H9 (cell line): ENCODE results near the gene METTL14. TPM values are rescaled to one million over a fixed set of nuclear protein-coding genes. Genes with fewer than 3 reads are reported as not detected.

Experiments used
- DNase-seq: peaks from one replicate; pipeline ENCODE4 v3.0.0-alpha.2; 2017
- H2AFZ ChIP-seq: one replicate; pipeline ENCODE4 v1.6.1; 2013; ENCODE audit warnings: mild to moderate bottlenecking, low read length, control low read depth, moderate library complexity
- H2AK5ac ChIP-seq: 2 replicates; pipeline ENCODE4 v1.6.1; 2013; ENCODE audit warnings: low read length, control low read depth, mixed read lengths; ENCODE audit not compliant: insufficient read length
- H2BK120ac ChIP-seq: one replicate; pipeline ENCODE4 v1.6.1; 2013; ENCODE audit warnings: low read depth, mild to moderate bottlenecking, low read length, control low read depth, inconsistent platforms; ENCODE audit not compliant: poor library complexity, severe bottlenecking
- H2BK12ac ChIP-seq: 2 replicates; pipeline ENCODE4 v1.6.1; 2013; ENCODE audit warnings: low read length, control low read depth, mixed read lengths, low read depth; ENCODE audit not compliant: insufficient read length
- H2BK15ac ChIP-seq: 2 replicates; pipeline ENCODE4 v1.6.1; 2013; ENCODE audit warnings: low read depth, low read length, control low read depth
- H2BK20ac ChIP-seq: one replicate; pipeline ENCODE4 v1.6.1; 2013; ENCODE audit warnings: low read depth, mild to moderate bottlenecking, low read length, control low read depth, inconsistent platforms; ENCODE audit not compliant: poor library complexity, severe bottlenecking
- H2BK5ac ChIP-seq: 2 replicates; pipeline ENCODE4 v1.6.1; 2013; ENCODE audit warnings: low read length, control low read depth, mixed read lengths; ENCODE audit not compliant: insufficient read length
- H3K14ac ChIP-seq: 2 replicates; pipeline ENCODE4 v1.6.1; 2013; ENCODE audit warnings: low read length, control low read depth; ENCODE audit not compliant: insufficient read depth
- H3K18ac ChIP-seq: 2 replicates; pipeline ENCODE4 v1.6.1; 2013; ENCODE audit warnings: low read depth, mild to moderate bottlenecking, mixed read lengths, low read length, control low read depth; ENCODE audit not compliant: insufficient read length
- H3K23ac ChIP-seq: 2 replicates; pipeline ENCODE4 v1.6.1; 2013; ENCODE audit warnings: low read length, control low read depth, mixed read lengths, low read depth; ENCODE audit not compliant: insufficient read length
- H3K23me2 ChIP-seq: 2 replicates; pipeline ENCODE4 v1.6.1; 2013; ENCODE audit warnings: low read depth, mild to moderate bottlenecking, mixed read lengths, low read length, control low read depth; ENCODE audit not compliant: insufficient read length, poor library complexity, severe bottlenecking
- H3K27ac ChIP-seq: 2 replicates; pipeline ENCODE4 v1.5.1; 2013; ENCODE audit warnings: low read length, control low read depth, mixed read lengths, low read depth; ENCODE audit not compliant: insufficient read length
- H3K27me3 ChIP-seq: 2 replicates; pipeline ENCODE4 v1.6.1; 2013; ENCODE audit warnings: low read length, control low read depth, inconsistent platforms; ENCODE audit not compliant: insufficient read depth
- H3K4ac ChIP-seq: 2 replicates; pipeline ENCODE4 v1.6.1; 2013; ENCODE audit warnings: low read depth, mild to moderate bottlenecking, control low read depth, inconsistent platforms, low read length, moderate library complexity
- H3K4me1 ChIP-seq: 2 replicates; pipeline ENCODE4 v1.6.1; 2013; ENCODE audit warnings: low read length, control low read depth, inconsistent platforms; ENCODE audit not compliant: insufficient read depth
- H3K4me2 ChIP-seq: 2 replicates; pipeline ENCODE4 v1.6.1; 2013; ENCODE audit warnings: low read length, control low read depth, mixed read lengths; ENCODE audit not compliant: insufficient read length, insufficient read depth
- H3K56ac ChIP-seq: 2 replicates; pipeline ENCODE4 v1.6.1; 2013; ENCODE audit warnings: low read depth, mild to moderate bottlenecking, mixed read lengths, low read length, control low read depth; ENCODE audit not compliant: insufficient read length
- H3K79me1 ChIP-seq: 2 replicates; pipeline ENCODE4 v1.6.1; 2013; ENCODE audit warnings: low read depth, mild to moderate bottlenecking, moderate library complexity, low read length, control low read depth, inconsistent platforms; ENCODE audit not compliant: insufficient read depth, poor library complexity, severe bottlenecking
- H3K79me2 ChIP-seq: 2 replicates; pipeline ENCODE4 v1.6.1; 2013; ENCODE audit warnings: low read length, control low read depth, inconsistent platforms; ENCODE audit not compliant: insufficient read depth
- H3K9ac ChIP-seq: 2 replicates; pipeline ENCODE4 v1.6.1; 2013; ENCODE audit warnings: low read length, control low read depth, mixed read lengths; ENCODE audit not compliant: insufficient read length; ENCODE audit errors: extremely low read depth
- H3K9me3 ChIP-seq: one replicate; pipeline ENCODE4 v1.6.1; 2013; ENCODE audit warnings: low read depth, low read length, inconsistent platforms; ENCODE audit not compliant: control insufficient read depth
- H3T11ph ChIP-seq: one replicate; pipeline ENCODE4 v1.6.1; 2013; ENCODE audit warnings: mild to moderate bottlenecking, low read length, control low read depth, inconsistent platforms
- H4K20me1 ChIP-seq: one replicate; pipeline ENCODE4 v1.6.1; 2013; ENCODE audit not compliant: control insufficient read depth, insufficient read length, insufficient read depth
- H4K5ac ChIP-seq: 2 replicates; pipeline ENCODE4 v1.6.1; 2013; ENCODE audit warnings: low read depth, mild to moderate bottlenecking, mixed read lengths, low read length, control low read depth; ENCODE audit not compliant: insufficient read length
- H4K8ac ChIP-seq: replicated peaks from 2 replicates; pipeline ENCODE4 v1.6.1; 2013; ENCODE audit warnings: low read length, control low read depth, mixed read lengths, low read depth; ENCODE audit not compliant: insufficient read length
- H4K91ac ChIP-seq: 2 replicates; pipeline ENCODE4 v1.6.1; 2013; ENCODE audit warnings: low read depth, mild to moderate bottlenecking, moderate library complexity, mixed read lengths, low read length, control low read depth; ENCODE audit not compliant: insufficient read length
- H3K27ac Mint-ChIP-seq, 3 experiments: 2 replicates in 2 of 3; 3 replicates in 1 of 3; pipeline ENCODE4 v1.8.0; 2020 to 2021; ENCODE audit warnings: mixed read lengths in 3 of 3, mild to moderate bottlenecking in 1 of 3, moderate library complexity in 1 of 3
- H3K27me3 Mint-ChIP-seq: 2 replicates; pipeline ENCODE4 v1.8.0; 2021; ENCODE audit warnings: low read depth, mild to moderate bottlenecking, moderate library complexity, mixed read lengths
- H3K36me3 Mint-ChIP-seq, 3 experiments: 2 replicates in 2 of 3; 3 replicates in 1 of 3; pipeline ENCODE4 v1.8.0; 2020 to 2021; ENCODE audit warnings: low read depth in 3 of 3, mixed read lengths in 3 of 3; ENCODE audit not compliant: insufficient read depth in 1 of 3
- H3K4me1 Mint-ChIP-seq, 2 experiments: 2 replicates each; pipeline ENCODE4 v1.8.0; 2020; ENCODE audit warnings: mixed read lengths in 2 of 2
- H3K4me3 Mint-ChIP-seq, 2 experiments: 2 replicates in 1 of 2; 3 replicates in 1 of 2; pipeline ENCODE4 v1.8.0; 2020 to 2021; ENCODE audit warnings: mild to moderate bottlenecking in 2 of 2, mixed read lengths in 2 of 2, moderate library complexity in 1 of 2
- H3K9me3 Mint-ChIP-seq, 2 experiments: 2 replicates in 1 of 2; 3 replicates in 1 of 2; pipeline ENCODE4 v1.8.0; 2020; ENCODE audit warnings: mild to moderate bottlenecking in 2 of 2, mixed read lengths in 2 of 2, moderate library complexity in 1 of 2
- WGBS: extraction: QIAGEN DNeasy Blood & Tissue Kit; methylation state at CpG from one replicate; pipeline ENCODE4 v1.1.7; 2013; ENCODE audit warnings: missing lambda C conversion rate, low lambda C conversion rate, mixed read lengths; ENCODE audit not compliant: insufficient read length; ENCODE audit errors: extremely low coverage; 5-methylcytosine and 5-hydroxymethylcytosine counted together
- total RNA-seq: library from RNA; stranded (reverse); gene quantifications from 2 replicates; pipeline ENCODE4 v1.2.1, GENCODE V29; 2021
- TF ChIP-seq, protein P1 (sequence below): fragments of 200-600 bp; sonication (generic); conservative IDR thresholded peaks from 3 replicates; pipeline ENCODE4 v1.8.0; 2021; ENCODE audit warnings: antibody characterized with exemption, mild to moderate bottlenecking

METTL14 gene
- total RNA-seq, 1 experiment from 2014 or later: 53.3 TPM

GRCh38 chr4:118752551-118752950, 67.4 kb downstream of the METTL14 start:
- Histone ChIP-seq H3K79me1 (no peaks in the 10 kb centered on the region), H2BK12ac (no peak overlapping the region), H3K9ac (no peak overlapping the region), H4K20me1 (no peaks in the 10 kb centered on the region), H3K79me2 (no peaks in the 10 kb centered on the region; the same call in 1 of the 2 replicates), H4K91ac (no peak overlapping the region), H3K56ac (no peak overlapping the region), H3K4ac (no peak overlapping the region), H3K18ac (no peak overlapping the region), H2AFZ (no peak overlapping the region), H3K4me2 (no peak overlapping the region), H3K23me2 (no peaks in the 10 kb centered on the region), H2BK15ac (no peak overlapping the region), H4K8ac (no peak overlapping the region), H2BK120ac (no peak overlapping the region), H3K27ac (no peak overlapping the region), H2BK20ac (no peak overlapping the region), H3K4me1 (no peaks in the 10 kb centered on the region), H2BK5ac (no peak overlapping the region), H3T11ph (no peak overlapping the region), H3K23ac (no peak overlapping the region), H4K5ac (no peak overlapping the region), H3K9me3 (no peaks in the 10 kb centered on the region), H2AK5ac (no peak overlapping the region), H3K14ac (no peak overlapping the region), H3K27me3 (no peaks in the 10 kb centered on the region)
- DNase-seq: no peak
- H3K9me3 Mint-ChIP-seq: no peaks in the 10 kb centered on the region
- H3K4me3 Mint-ChIP-seq: no peak overlapping the region
- no peak overlapping the region for H3K27ac Mint-ChIP-seq
- TF ChIP-seq, protein P1, sequence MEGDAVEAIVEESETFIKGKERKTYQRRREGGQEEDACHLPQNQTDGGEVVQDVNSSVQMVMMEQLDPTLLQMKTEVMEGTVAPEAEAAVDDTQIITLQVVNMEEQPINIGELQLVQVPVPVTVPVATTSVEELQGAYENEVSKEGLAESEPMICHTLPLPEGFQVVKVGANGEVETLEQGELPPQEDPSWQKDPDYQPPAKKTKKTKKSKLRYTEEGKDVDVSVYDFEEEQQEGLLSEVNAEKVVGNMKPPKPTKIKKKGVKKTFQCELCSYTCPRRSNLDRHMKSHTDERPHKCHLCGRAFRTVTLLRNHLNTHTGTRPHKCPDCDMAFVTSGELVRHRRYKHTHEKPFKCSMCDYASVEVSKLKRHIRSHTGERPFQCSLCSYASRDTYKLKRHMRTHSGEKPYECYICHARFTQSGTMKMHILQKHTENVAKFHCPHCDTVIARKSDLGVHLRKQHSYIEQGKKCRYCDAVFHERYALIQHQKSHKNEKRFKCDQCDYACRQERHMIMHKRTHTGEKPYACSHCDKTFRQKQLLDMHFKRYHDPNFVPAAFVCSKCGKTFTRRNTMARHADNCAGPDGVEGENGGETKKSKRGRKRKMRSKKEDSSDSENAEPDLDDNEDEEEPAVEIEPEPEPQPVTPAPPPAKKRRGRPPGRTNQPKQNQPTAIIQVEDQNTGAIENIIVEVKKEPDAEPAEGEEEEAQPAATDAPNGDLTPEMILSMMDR: no peak
- H3K36me3 Mint-ChIP-seq: peaks cover 10 to 24% (median 15%) of the 10 kb centered on the region in 3 experiments; a peak in 6 of 7 replicates
- H3K4me1 Mint-ChIP-seq: peaks cover 13 to 15% of the 10 kb centered on the region in 2 experiments
- WGBS: no CpG with 5 or more reads among the region's 2 CpGs
- H3K27me3 Mint-ChIP-seq: no peaks in the 10 kb centered on the region
